Measurements from ENCODE around the gene PNPLA8.
A peak's percentile ranks its signal among the peaks of the same experiment; 100 is the strongest.
"Not testable (repeated sequence)": the region's sequence is repeated elsewhere in the genome, so short reads cannot be mapped to it uniquely, and the experiment has no call there.

The PNPLA8 gene

GRCh38 chr7:108525985-108526767, at the start of gene PNPLA8:
TSS of gene PNPLA8 (minus strand) at chr7:108526135. CDS start at chr7:108515491, 10,644 bp downstream.
- DNase-seq (ENCODE audit: low read depth in 2 of 2), result peak; percentile 99

- no peak for DNase-seq (ENCODE audit: low read depth in 2 of 2)
Measured at GRCh38 chr7:108575156-108575555, 49.2 kb upstream of the PNPLA8 start.

- no peak for DNase-seq (ENCODE audit: low read depth in 2 of 2)
Measured at GRCh38 chr7:108572480-108572879, 46.5 kb upstream of the PNPLA8 start.

GRCh38 chr7:108570146-108570755, 44.3 kb upstream of the PNPLA8 start:
- no peak for DNase-seq (ENCODE audit: low read depth in 2 of 2)

GRCh38 chr7:108569381-108570145, 43.6 kb upstream of the PNPLA8 start, which contains the start of the genes DNAJB9 and THAP5:
TSS of gene DNAJB9 (plus strand) at chr7:108569874. CDS start at chr7:108571727, 1,853 bp downstream.
TSS of gene THAP5 (minus strand) at chr7:108569706. CDS start at chr7:108569569, 137 bp downstream.
- DNase-seq (ENCODE audit: low read depth in 2 of 2), result peak; percentile 97 to 98

- no peak for DNase-seq (ENCODE audit: low read depth in 2 of 2)
Measured at GRCh38 chr7:108568801-108569380, 43.0 kb upstream of the PNPLA8 start.

GRCh38 chr7:108565987-108566386, 40.1 kb upstream of the PNPLA8 start:
- DNase-seq (ENCODE audit: low read depth in 2 of 2), result no peak

GRCh38 chr7:108561047-108561619, 35.2 kb upstream of the PNPLA8 start:
- no peak for DNase-seq (ENCODE audit: low read depth in 2 of 2)

- DNase-seq (ENCODE audit: low read depth in 2 of 2), result no peak
Measured at GRCh38 chr7:108559253-108559652, 33.3 kb upstream of the PNPLA8 start.

- no peak for DNase-seq (ENCODE audit: low read depth in 2 of 2)
Measured at GRCh38 chr7:108557617-108558016, 31.7 kb upstream of the PNPLA8 start.

- no peak for DNase-seq (ENCODE audit: low read depth in 2 of 2)
Measured at GRCh38 chr7:108557191-108557590, 31.3 kb upstream of the PNPLA8 start.

- DNase-seq (ENCODE audit: low read depth in 2 of 2), result not testable (repeated sequence)
Measured at GRCh38 chr7:108556665-108557064, 30.7 kb upstream of the PNPLA8 start.

- DNase-seq (ENCODE audit: low read depth in 2 of 2), result not testable (repeated sequence)
Measured at GRCh38 chr7:108548141-108548896, 22.4 kb upstream of the PNPLA8 start.

- DNase-seq (ENCODE audit: low read depth in 2 of 2), result no peak
Measured at GRCh38 chr7:108541478-108541877, 15.5 kb upstream of the PNPLA8 start.

- not testable (repeated sequence) for DNase-seq (ENCODE audit: low read depth in 2 of 2)
Measured at GRCh38 chr7:108538685-108539084, 12.8 kb upstream of the PNPLA8 start.

GRCh38 chr7:108538236-108538635, 12.3 kb upstream of the PNPLA8 start:
- DNase-seq (ENCODE audit: low read depth in 2 of 2), result not testable (repeated sequence)

- no peak for DNase-seq (ENCODE audit: low read depth in 2 of 2)
Measured at GRCh38 chr7:108537229-108537628, 11.3 kb upstream of the PNPLA8 start.

GRCh38 chr7:108535744-108536143, 9.8 kb upstream of the PNPLA8 start:
- no peak for DNase-seq (ENCODE audit: low read depth in 2 of 2)

GRCh38 chr7:108535257-108535656, 9.3 kb upstream of the PNPLA8 start:
- DNase-seq (ENCODE audit: low read depth in 2 of 2), result no peak

- no peak for DNase-seq (ENCODE audit: low read depth in 2 of 2)
Measured at GRCh38 chr7:108533712-108534111, 7.8 kb upstream of the PNPLA8 start.

- DNase-seq (ENCODE audit: low read depth in 2 of 2), result no peak
Measured at GRCh38 chr7:108529341-108529740, 3.4 kb upstream of the PNPLA8 start.

Measured in fibroblast of skin of left biceps (primary cell).